ENCODE measurements around the gene HMCN2.

The HMCN2 gene

GRCh38 chr9:130451509-130452388 is 186.2 kb downstream of the HMCN2 start:
- DNase-seq (ENCODE audit: low read depth): no peak

GRCh38 chr9:130452835-130453234 is 187.3 kb downstream of the HMCN2 start:
- DNase-seq (ENCODE audit: low read depth): no peak

GRCh38 chr9:130453487-130453886 is 187.9 kb downstream of the HMCN2 start:
- DNase-seq (ENCODE audit: low read depth): no peak

- DNase-seq (ENCODE audit: low read depth): no peak
Measured at GRCh38 chr9:130454096-130454811, 188.7 kb downstream of the HMCN2 start.

- no peak for DNase-seq (ENCODE audit: low read depth)
Measured at GRCh38 chr9:130454812-130455325, 189.3 kb downstream of the HMCN2 start.

GRCh38 chr9:130458027-130458803 is 192.7 kb downstream of the HMCN2 start:
- no peak for DNase-seq (ENCODE audit: low read depth)

- DNase-seq (ENCODE audit: low read depth): no peak
Measured at GRCh38 chr9:130458804-130459067, 193.2 kb downstream of the HMCN2 start.

GRCh38 chr9:130459151-130459550 is 193.6 kb downstream of the HMCN2 start:
- no peak for DNase-seq (ENCODE audit: low read depth)

- DNase-seq (ENCODE audit: low read depth): no peak
Measured at GRCh38 chr9:130459941-130460669, 194.5 kb downstream of the HMCN2 start.

GRCh38 chr9:130461218-130461630 is 195.7 kb downstream of the HMCN2 start:
- peak; percentile 74 for DNase-seq (ENCODE audit: low read depth)

- no peak for DNase-seq (ENCODE audit: low read depth)
Measured at GRCh38 chr9:130461731-130462130, 196.2 kb downstream of the HMCN2 start.

GRCh38 chr9:130462685-130463540 is 197.4 kb downstream of the HMCN2 start:
- no peak for DNase-seq (ENCODE audit: low read depth)

- no peak for DNase-seq (ENCODE audit: low read depth)
Measured at GRCh38 chr9:130463763-130464745, 198.5 kb downstream of the HMCN2 start.

GRCh38 chr9:130465383-130466096 is 200.0 kb downstream of the HMCN2 start:
- no peak for DNase-seq (ENCODE audit: low read depth)

GRCh38 chr9:130466537-130467217 is 201.1 kb downstream of the HMCN2 start:
- DNase-seq (ENCODE audit: low read depth): no peak

GRCh38 chr9:130467316-130467715 is 201.8 kb downstream of the HMCN2 start:
- no peak for DNase-seq (ENCODE audit: low read depth)

GRCh38 chr9:130468566-130468965 is 203.0 kb downstream of the HMCN2 start:
- no peak for DNase-seq (ENCODE audit: low read depth)

- DNase-seq (ENCODE audit: low read depth): no peak
Measured at GRCh38 chr9:130470269-130470668, 204.7 kb downstream of the HMCN2 start.

All from activated T-cell treated with anti-CD3 and anti-CD28 coated beads for 1 hour (primary cell).